GM12878 (cell line): Measurements from ENCODE around the gene SHISA2. TPM values are rescaled to one million over a fixed set of nuclear protein-coding genes. Genes with fewer than 3 reads are reported as not detected.

ENCODE experiments used
- ATAC-seq: fragments of 200-7000 bp; cut with Tn5 transposase; 3 replicates; pipeline ENCODE4 v1.9.1; 2020; ENCODE audit warnings: mild to moderate bottlenecking, moderate library complexity
- BruUV-seq: library from RNA; stranded (reverse); fragments of 400-500 nt; replicated peaks from 2 replicates; lab custom pipeline; 2021; lab: Mats Ljungman, UMichigan
- CTCF ChIA-PET: fragments of 300-600 bp; sonication (Branson Sonifier 250); formaldehyde crosslinking; extraction: SDS; loops from one replicate; lab custom pipeline; 2021; ENCODE audit warnings: inconsistent platforms; lab: Yijun Ruan, JAX
- POLR2A ChIA-PET: fragments of 350-600 bp; formaldehyde crosslinking; extraction: SDS; loops from one replicate; lab custom pipeline; 2021; ENCODE audit warnings: inconsistent platforms; lab: Charles Lee
- RAD21 ChIA-PET: fragments of 300-600 bp; sonication (Branson Sonifier 250); formaldehyde crosslinking; loops from one replicate; lab custom pipeline; 2023; ENCODE audit warnings: antibody characterized with exemption; ENCODE audit not compliant: unreplicated experiment; lab: Charles Lee
- SMC1A ChIA-PET: fragments of 300-600 bp; sonication (Branson Sonifier 250); formaldehyde crosslinking; loops from one replicate; lab custom pipeline; 2023; ENCODE audit not compliant: unreplicated experiment, uncharacterized antibody; lab: Charles Lee
- DNase-seq: peaks from one replicate; pipeline ENCODE4 v3.0.0-alpha.2; 2011; ENCODE audit warnings: low read depth, low spot score
- FAIRE-seq: peaks from 3 replicates; lab custom pipeline; 2011; peaks lifted over from hg19 to GRCh38; lab: Jason Lieb, UNC
- H2AFZ ChIP-seq: 2 replicates; pipeline ENCODE4 v1.6.0; 2011; ENCODE audit warnings: low read depth, low read length, control low read depth; ENCODE audit not compliant: control insufficient read depth
- H3K27ac ChIP-seq: 2 replicates; pipeline ENCODE4 v1.5.1; 2011; ENCODE audit warnings: control low read depth; ENCODE audit not compliant: control insufficient read depth, insufficient read depth
- H3K27me3 ChIP-seq, 2 experiments: replicated peaks in 1 of 2; 2 replicates each; pipeline versions ENCODE4 v1.6.0 to v1.6.1; 2011; ENCODE audit warnings: low read length in 1 of 2; ENCODE audit not compliant: control insufficient read depth in 2 of 2, insufficient read depth in 2 of 2
- H3K36me3 ChIP-seq, 2 experiments: 2 replicates each; pipeline ENCODE4 v1.5.1; 2011; ENCODE audit warnings: low read length in 1 of 2; ENCODE audit not compliant: control insufficient read depth in 2 of 2, insufficient read depth in 2 of 2
- H3K4me1 ChIP-seq: 2 replicates; pipeline ENCODE4 v1.6.1; 2011; ENCODE audit warnings: mild to moderate bottlenecking, low read length, moderate library complexity, mixed read lengths; ENCODE audit not compliant: control insufficient read depth, insufficient read depth
- H3K4me2 ChIP-seq: 2 replicates; pipeline ENCODE4 v1.6.0; 2011; ENCODE audit warnings: control low read depth; ENCODE audit not compliant: control insufficient read depth, insufficient read depth
- H3K4me3 ChIP-seq: fragments of 200-600 bp; sonication (generic); 2 replicates; pipeline ENCODE4 v1.5.1; 2016
- H3K79me2 ChIP-seq: 2 replicates; pipeline ENCODE4 v1.6.0; 2011; ENCODE audit warnings: low read length; ENCODE audit not compliant: control insufficient read depth, insufficient read depth
- H3K9ac ChIP-seq: 2 replicates; pipeline ENCODE4 v1.8.0; 2011; ENCODE audit warnings: low read length, control low read depth, mixed read lengths; ENCODE audit not compliant: control insufficient read depth, insufficient read depth
- H3K9me3 ChIP-seq: replicated peaks from 3 replicates; pipeline ENCODE4 v1.5.1; 2011; ENCODE audit warnings: mild to moderate bottlenecking, low read length; ENCODE audit not compliant: control insufficient read depth, insufficient read depth
- H4K20me1 ChIP-seq: 2 replicates; pipeline ENCODE4 v1.6.0; 2011; ENCODE audit not compliant: control insufficient read depth, insufficient read depth
- BCL11A ChIP-seq: IDR thresholded peaks from 2 replicates; pipeline ENCODE4 v1.6.1; 2011; ENCODE audit warnings: low read depth, low read length
- BHLHE40 ChIP-seq, 2 experiments: fragments of 450-650 bp in 1 of 2; IDR thresholded peaks; 2 replicates each; pipeline ENCODE4 v1.6.1; 2011 to 2017; ENCODE audit warnings: low read depth in 2 of 2, borderline replicate concordance in 1 of 2, improper control_type of control experiment in 1 of 2, low read length in 1 of 2, mild to moderate bottlenecking in 1 of 2
- BMI1 ChIP-seq: fragments of 450-650 bp; IDR thresholded peaks from 2 replicates; pipeline ENCODE4 v1.6.1; 2016; ENCODE audit warnings: mild to moderate bottlenecking, moderate library complexity, borderline replicate concordance
- CHD1 ChIP-seq: IDR thresholded peaks from 2 replicates; pipeline ENCODE4 v1.6.1; 2012; ENCODE audit warnings: low read depth, low read length, improper control_type of control experiment
- ETV6 ChIP-seq, 2 experiments: fragments of 450-650 bp in 1 of 2; IDR thresholded peaks in 1 of 2; conservative IDR thresholded peaks in 1 of 2; 2 replicates each; pipeline ENCODE4 v1.6.1; 2014; ENCODE audit warnings: antibody characterized with exemption in 1 of 2, borderline replicate concordance in 1 of 2, low read depth in 1 of 2, mild to moderate bottlenecking in 1 of 2, moderate library complexity in 1 of 2
- HDAC2 ChIP-seq: fragments of 200-600 bp; sonication (generic); IDR thresholded peaks from 2 replicates; pipeline ENCODE4 v1.6.1; 2017
- POLR2A ChIP-seq: IDR thresholded peaks from 2 replicates; pipeline ENCODE4 v1.6.1; 2011; ENCODE audit warnings: low read depth, mild to moderate bottlenecking, low read length
- POLR2AphosphoS2 ChIP-seq: IDR thresholded peaks from 2 replicates; pipeline ENCODE4 v1.6.1; 2011; ENCODE audit warnings: low read depth, mild to moderate bottlenecking, low read length, improper control_type of control experiment, moderate library complexity
- RFX5 ChIP-seq: IDR thresholded peaks from 2 replicates; pipeline ENCODE4 v1.6.1; 2011; ENCODE audit warnings: low read depth, low read length, improper control_type of control experiment
- SREBF1 ChIP-seq: IDR thresholded peaks from 2 replicates; pipeline ENCODE4 v1.6.1; 2012; ENCODE audit warnings: mild to moderate bottlenecking, low read length
- TARDBP ChIP-seq: IDR thresholded peaks from 2 replicates; pipeline ENCODE4 v1.6.1; 2016; ENCODE audit warnings: borderline replicate concordance
- ZBTB4 ChIP-seq: fragments of 450-650 bp; formaldehyde crosslinking; IDR thresholded peaks from 2 replicates; pipeline ENCODE4 v1.4.0; 2022; ENCODE audit warnings: mild to moderate bottlenecking, moderate library complexity
- WGBS: methylation state at CpG from one replicate; pipeline ENCODE4 v1.1.6; 2016; ENCODE audit warnings: low lambda C conversion rate; ENCODE audit not compliant: insufficient replicate concordance, insufficient coverage; ENCODE audit errors: missing lambda C conversion rate; 5-methylcytosine and 5-hydroxymethylcytosine counted together
- in situ Hi-C: fragments of 300-500 bp; cut with MboI; formaldehyde crosslinking; loops from 9 replicates; pipeline ENCODE4 v1.14.3; 2018; ENCODE audit warnings: mixed read lengths
- intact Hi-C: fragments of 100-400 bp; cut with micrococcal nuclease; formaldehyde crosslinking; loops from one replicate; pipeline ENCODE4 v1.14.2; 2022; ENCODE audit not compliant: unreplicated experiment
- polyA plus RNA-seq, 11 experiments: library from polyadenylated mRNA; depleted of rRNA in 4 of 11; unstranded in 6 of 11; stranded (reverse) in 5 of 11; fragments of >200 nt; fragmentation: Nextera tagmentation in 4 of 11; fragmentation: Illumina TruSeq in 1 of 11; extraction: Ambion mirVana in 4 of 11; extraction: Trizol in 1 of 11; gene quantifications; 1 replicate in 1 of 11; 2 replicates in 10 of 11; pipeline versions ENCODE4 v1.2.1 to v1.2.3, GENCODE V29; 2011 to 2016; ENCODE audit warnings: inconsistent platforms in 2 of 11, missing spikeins in 2 of 11, low read depth in 1 of 11
- total RNA-seq, 4 experiments: library from RNA; depleted of rRNA in 3 of 4; stranded (reverse); fragments of >200 nt in 3 of 4; fragmentation: Illumina TruSeq in 1 of 4; extraction: Trizol in 1 of 4; gene quantifications; 2 replicates each; pipeline versions ENCODE4 v1.2.1 to v1.2.3, GENCODE V29; 2013 to 2021
- TF ChIP-seq, protein P1 (sequence below): IDR thresholded peaks from 2 replicates; pipeline ENCODE4 v1.6.1; 2011; ENCODE audit warnings: borderline replicate concordance, low read depth, mild to moderate bottlenecking, moderate library complexity, mixed read lengths, low read length; ENCODE audit not compliant: insufficient read depth; ENCODE audit errors: extremely low read length

The SHISA2 gene
- total and polyA plus RNA-seq, 10 of the 15 experiments (the other 5 are each of a cell fraction or from before 2014, with no cell fraction given): 0.04 to 0.08 TPM; not detected in 8

GRCh38 chr13:26050568-26051230 is 1.1 kb downstream of the SHISA2 start:
- CTCF ChIA-PET: no interaction called here
- no peak overlapping the region for H3K9ac ChIP-seq
- H4K20me1 ChIP-seq: no peaks in the 10 kb centered on the region
- SMC1A ChIA-PET: no interaction called here
- ATAC-seq: no peak
- H2AFZ ChIP-seq: no peak overlapping the region
- no peaks in the 10 kb centered on the region for H3K36me3 ChIP-seq
- H3K27ac ChIP-seq: no peak overlapping the region
- H3K4me1 ChIP-seq: no peaks in the 10 kb centered on the region
- POLR2A ChIA-PET: no interaction called here
- intact Hi-C loops (no loop called here), in situ Hi-C loops (no loop called here)
- FAIRE-seq: no peak
- no TSS peak for BruUV-seq
- no peak for DNase-seq
- H3K79me2 ChIP-seq: no peaks in the 10 kb centered on the region
- no peaks in the 10 kb centered on the region; the same call in 2 of the 3 replicates for H3K9me3 ChIP-seq
- peaks cover 4% of the 10 kb centered on the region in 2 experiments for H3K27me3 ChIP-seq
- TF ChIP-seq TARDBP (no peak), POLR2A (no peak), BMI1 (no peak), SREBF1 (no peak), ETV6 (conservative IDR thresholded peaks at IDR 0.05 in 1 of 2, IDR thresholded peaks at IDR 0.05 in 1 of 2; ENCODE audit: borderline replicate concordance in 1 of 2, low read depth in 1 of 2) (no peak), POLR2AphosphoS2 (no peak), ZBTB4 (CRISPR knock-in tag) (no peak), BHLHE40 (IDR thresholded peaks at IDR 0.05; ENCODE audit: borderline replicate concordance in 1 of 2, low read depth in 2 of 2, low read length in 1 of 2) (no peak), RFX5 (no peak), BCL11A (no peak), CHD1 (no peak), HDAC2 (no peak)
- TF ChIP-seq, protein P1, sequence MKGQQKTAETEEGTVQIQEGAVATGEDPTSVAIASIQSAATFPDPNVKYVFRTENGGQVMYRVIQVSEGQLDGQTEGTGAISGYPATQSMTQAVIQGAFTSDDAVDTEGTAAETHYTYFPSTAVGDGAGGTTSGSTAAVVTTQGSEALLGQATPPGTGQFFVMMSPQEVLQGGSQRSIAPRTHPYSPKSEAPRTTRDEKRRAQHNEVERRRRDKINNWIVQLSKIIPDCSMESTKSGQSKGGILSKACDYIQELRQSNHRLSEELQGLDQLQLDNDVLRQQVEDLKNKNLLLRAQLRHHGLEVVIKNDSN: no peak
- H3K4me2 ChIP-seq: no peak overlapping the region
- RAD21 ChIA-PET: no interaction called here
- 68% methylated on average over 65 of the region's 82 CpGs for WGBS
- H3K4me3 ChIP-seq: no peak overlapping the region
